ENCODE data around the gene CTDSPL. TPM values are rescaled to one million over a fixed set of nuclear protein-coding genes. Genes with fewer than 3 reads are reported as not detected.

The CTDSPL gene
- total RNA-seq, 4 donors from 2014 or later, result 39.8 to 105 (median 56.2) TPM

DNA sequence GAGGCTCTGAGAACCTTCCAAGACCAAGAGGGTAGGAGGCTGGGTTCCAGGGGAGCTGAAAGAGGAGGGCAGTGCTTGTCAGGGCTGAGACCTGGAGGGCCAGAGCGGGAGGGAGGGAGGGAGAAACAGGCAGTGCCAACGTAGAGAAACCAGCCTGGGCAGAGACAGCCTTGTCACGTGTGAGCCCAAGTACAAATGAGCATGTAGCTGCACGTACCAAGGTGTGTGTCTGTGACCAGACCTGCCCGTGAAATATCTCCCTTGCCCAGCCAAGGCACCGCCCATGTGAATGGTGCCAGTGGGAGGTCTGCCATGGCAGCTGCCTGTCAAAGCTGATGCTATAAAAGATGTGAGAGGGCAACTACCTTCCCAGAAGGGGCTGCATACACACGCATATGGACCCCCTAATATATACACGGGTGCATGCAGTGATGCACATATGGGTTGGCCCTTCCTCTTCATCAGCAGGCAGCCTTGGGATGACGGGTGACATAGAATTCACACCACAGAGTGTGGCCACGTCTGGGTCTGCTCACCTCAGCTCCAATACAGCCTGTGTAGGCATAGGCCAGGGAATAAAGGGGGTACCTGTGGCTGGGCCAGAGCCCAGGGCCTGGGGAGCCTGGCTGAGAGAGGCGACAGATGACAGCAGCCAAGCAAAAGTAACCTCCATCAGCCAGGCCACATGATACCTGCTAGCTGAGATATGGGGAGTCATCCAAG, 7.8 kb upstream of the CTDSPL start:
- H3K9me3 ChIP-seq, result no peaks in the 10 kb centered on the region
- intact Hi-C loops (cut with DNase I; ENCODE audit: low total_unique reads) (no loop called here), in situ Hi-C loops (cut with MboI; ENCODE audit: low pct_ligation_motif_present in 1 of 4, low pct_unique_long_range_greater_than_20kb in 1 of 4, low sequenced_read_pairs in 3 of 4) (loop anchor here in 1 of 4 donors (10.0 kb wide), 1 partner anchor 111 kb away; no protein-coding TSS in a partner anchor)
- 57 to 60% methylated on average over 2 to 11 of the region's 11 CpGs for WGBS, 2 donors (ENCODE audit: low coverage in 1 of 2)
- no peak overlapping the region for H3K4me3 ChIP-seq
- H3K27me3 ChIP-seq, result no peaks in the 10 kb centered on the region
- no peak for TF ChIP-seq POLR2A (IDR thresholded peaks at IDR 0.05)
- TF ChIP-seq EP300 (IDR thresholded peaks at IDR 0.05; ENCODE audit: low read depth), result no peak
- TF ChIP-seq, protein P1, sequence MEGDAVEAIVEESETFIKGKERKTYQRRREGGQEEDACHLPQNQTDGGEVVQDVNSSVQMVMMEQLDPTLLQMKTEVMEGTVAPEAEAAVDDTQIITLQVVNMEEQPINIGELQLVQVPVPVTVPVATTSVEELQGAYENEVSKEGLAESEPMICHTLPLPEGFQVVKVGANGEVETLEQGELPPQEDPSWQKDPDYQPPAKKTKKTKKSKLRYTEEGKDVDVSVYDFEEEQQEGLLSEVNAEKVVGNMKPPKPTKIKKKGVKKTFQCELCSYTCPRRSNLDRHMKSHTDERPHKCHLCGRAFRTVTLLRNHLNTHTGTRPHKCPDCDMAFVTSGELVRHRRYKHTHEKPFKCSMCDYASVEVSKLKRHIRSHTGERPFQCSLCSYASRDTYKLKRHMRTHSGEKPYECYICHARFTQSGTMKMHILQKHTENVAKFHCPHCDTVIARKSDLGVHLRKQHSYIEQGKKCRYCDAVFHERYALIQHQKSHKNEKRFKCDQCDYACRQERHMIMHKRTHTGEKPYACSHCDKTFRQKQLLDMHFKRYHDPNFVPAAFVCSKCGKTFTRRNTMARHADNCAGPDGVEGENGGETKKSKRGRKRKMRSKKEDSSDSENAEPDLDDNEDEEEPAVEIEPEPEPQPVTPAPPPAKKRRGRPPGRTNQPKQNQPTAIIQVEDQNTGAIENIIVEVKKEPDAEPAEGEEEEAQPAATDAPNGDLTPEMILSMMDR (IDR thresholded peaks at IDR 0.05), result no peak
- no peak for TF ChIP-seq POLR2AphosphoS5 (IDR thresholded peaks at IDR 0.05)
- DNase-seq, result peak; percentile 69
- no peaks in the 10 kb centered on the region for H3K36me3 ChIP-seq
- peak overlapping the region in 2 of 4 donors; percentile 14 to 46 for H3K27ac ChIP-seq
- H3K4me1 ChIP-seq, result peaks cover 0 to 16% (median 3%) of the 10 kb centered on the region in 4 donors

DNA sequence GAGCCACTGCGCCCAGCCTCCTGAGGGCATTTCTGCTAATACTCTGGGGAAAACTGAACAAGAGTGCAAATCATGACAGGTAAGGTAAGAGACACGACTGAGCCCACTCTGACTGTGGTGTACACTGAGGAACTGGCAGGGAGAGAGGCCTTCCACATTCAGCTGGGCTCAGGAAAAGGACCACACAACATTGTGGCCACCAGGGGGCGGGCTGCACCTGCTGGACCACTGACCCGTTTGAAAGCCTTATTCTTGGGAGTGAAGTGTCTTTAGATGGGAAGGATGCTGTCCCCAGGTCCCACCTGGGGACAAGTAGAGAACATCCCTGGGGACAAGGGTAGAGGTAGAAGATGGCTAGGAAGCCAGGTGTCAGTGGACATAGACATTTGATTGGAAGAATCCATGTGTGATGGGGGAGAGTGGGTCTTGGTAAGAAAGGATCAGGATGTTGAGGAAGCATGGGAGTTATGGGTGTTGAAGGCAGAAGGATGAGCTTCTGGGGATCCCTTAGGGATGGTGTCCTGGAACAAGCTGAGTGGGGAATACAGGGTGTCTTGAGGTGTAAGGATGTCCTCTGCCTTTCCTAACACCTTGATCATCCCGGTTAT, 6.2 kb upstream of the CTDSPL start:
- intact Hi-C loops (cut with DNase I; ENCODE audit: low total_unique reads) (loop anchor here (1.0 kb wide), 1 partner anchor 112 kb away; no protein-coding TSS in a partner anchor), in situ Hi-C loops (cut with MboI; ENCODE audit: low pct_ligation_motif_present in 1 of 4, low pct_unique_long_range_greater_than_20kb in 1 of 4, low sequenced_read_pairs in 3 of 4) (loop anchor here (5.0 to 10.0 kb wide), 3 partner anchors 107 to 112 kb away; no protein-coding TSS in a partner anchor)
- no peak overlapping the region for H3K27ac ChIP-seq
- no peaks in the 10 kb centered on the region for H3K36me3 ChIP-seq
- H3K4me1 ChIP-seq, result peaks cover 4 to 23% (median 9%) of the 10 kb centered on the region in 4 donors
- no peak overlapping the region for H3K4me3 ChIP-seq
- no peak for TF ChIP-seq EP300 (IDR thresholded peaks at IDR 0.05; ENCODE audit: low read depth)
- TF ChIP-seq, protein P1 (IDR thresholded peaks at IDR 0.05), result peak; percentile 90 to 96 (median 94)
- DNase-seq, result peak; percentile 88
- no peaks in the 10 kb centered on the region for H3K9me3 ChIP-seq
- H3K27me3 ChIP-seq, result no peaks in the 10 kb centered on the region
- 36 to 40% methylated on average over 1 to 5 of the region's 5 CpGs for WGBS, 2 donors (ENCODE audit: low coverage in 1 of 2)

DNA sequence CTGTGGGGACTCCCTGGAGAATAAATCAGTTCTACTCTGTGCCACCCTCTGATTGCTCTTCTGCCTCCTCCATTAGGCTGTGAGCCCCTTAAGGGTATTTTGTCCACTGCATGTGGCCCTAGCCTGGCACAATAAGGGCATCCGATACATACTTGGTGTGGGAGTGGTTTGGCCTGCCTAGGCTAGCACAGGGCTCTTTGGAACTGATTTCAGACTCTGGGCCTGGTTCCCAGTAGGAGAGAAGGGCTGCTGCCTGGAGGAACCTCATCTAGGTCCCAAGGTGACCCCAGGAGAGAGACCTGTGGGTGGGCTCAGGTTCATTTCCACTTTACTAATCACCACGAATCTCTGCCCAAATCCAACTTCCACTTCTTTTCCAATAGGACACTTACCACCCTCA, 5.3 kb upstream of the CTDSPL start:
- H3K4me1 ChIP-seq, result peaks cover 4 to 27% (median 12%) of the 10 kb centered on the region in 4 donors
- H3K4me3 ChIP-seq, result no peak overlapping the region
- no peak overlapping the region for H3K27ac ChIP-seq
- no peaks in the 10 kb centered on the region for H3K27me3 ChIP-seq
- in situ Hi-C loops (cut with MboI; ENCODE audit: low pct_ligation_motif_present in 1 of 4, low pct_unique_long_range_greater_than_20kb in 1 of 4, low sequenced_read_pairs in 3 of 4) (loop anchor here (5.0 to 10.0 kb wide), 3 partner anchors 106 to 111 kb away; no protein-coding TSS in a partner anchor), intact Hi-C loops (cut with DNase I; ENCODE audit: low total_unique reads) (no loop called here)
- no peaks in the 10 kb centered on the region for H3K9me3 ChIP-seq
- no peak for DNase-seq
- TF ChIP-seq POLR2AphosphoS5 (IDR thresholded peaks at IDR 0.05), result no peak
- TF ChIP-seq EP300 (IDR thresholded peaks at IDR 0.05; ENCODE audit: low read depth), result no peak
- TF ChIP-seq, protein P1 (IDR thresholded peaks at IDR 0.05), result no peak
- no peak for TF ChIP-seq POLR2A (IDR thresholded peaks at IDR 0.05)
- no peaks in the 10 kb centered on the region for H3K36me3 ChIP-seq
- 60% methylated on average over 2 of the region's 2 CpGs; no CpG with 5 or more reads in 1 of the 2 donors for WGBS, 2 donors (ENCODE audit: low coverage in 1 of 2)

DNA sequence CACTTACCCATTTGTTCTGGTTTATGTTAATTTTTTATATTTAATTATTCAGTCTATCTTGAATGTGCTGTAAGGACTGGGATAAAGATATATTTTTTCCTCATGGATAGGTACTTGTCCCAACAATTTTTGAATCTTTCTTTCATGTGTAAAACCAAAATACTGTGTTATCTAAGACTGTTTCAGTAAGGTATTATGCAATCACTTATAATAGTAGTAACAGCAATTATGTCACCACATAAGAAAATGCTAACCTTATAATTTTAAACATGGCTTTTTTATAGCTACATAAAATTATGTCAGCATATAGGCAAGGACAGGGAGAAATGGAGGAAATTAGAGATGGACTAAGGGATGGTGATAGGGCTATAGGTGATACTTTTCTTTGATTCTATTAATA, 2.9 kb upstream of the CTDSPL start:
- no peaks in the 10 kb centered on the region for H3K27me3 ChIP-seq
- H3K27ac ChIP-seq, result no peak overlapping the region
- no peak for DNase-seq
- in situ Hi-C loops (cut with MboI; ENCODE audit: low pct_ligation_motif_present in 1 of 4, low pct_unique_long_range_greater_than_20kb in 1 of 4, low sequenced_read_pairs in 3 of 4), result loop anchor here (5.0 to 10.0 kb wide), 3 partner anchors 104 to 109 kb away; no protein-coding TSS in a partner anchor
- H3K9me3 ChIP-seq, result no peaks in the 10 kb centered on the region
- peaks cover 9 to 31% (median 21%) of the 10 kb centered on the region in 4 donors for H3K4me1 ChIP-seq
- TF ChIP-seq EP300 (IDR thresholded peaks at IDR 0.05; ENCODE audit: low read depth), result no peak
- TF ChIP-seq, protein P1 (IDR thresholded peaks at IDR 0.05), result no peak
- no peak for TF ChIP-seq POLR2A (IDR thresholded peaks at IDR 0.05)
- TF ChIP-seq POLR2AphosphoS5 (IDR thresholded peaks at IDR 0.05), result no peak
- no peaks in the 10 kb centered on the region for H3K36me3 ChIP-seq
- intact Hi-C loops (cut with DNase I; ENCODE audit: low total_unique reads), result no loop called here
- H3K4me3 ChIP-seq, result no peak overlapping the region
